KOPT-K1 (cell line): Measurements from ENCODE around the gene MRTFA.
"Not testable (repeated sequence)": the region's sequence is repeated elsewhere in the genome, so short reads cannot be mapped to it uniquely, and the experiment has no call there.

Source experiments
- H3K27ac ChIP-seq: fragments of 200-600 bp; sonication (generic); 2 replicates; pipeline ENCODE4 v1.5.1; 2016; ENCODE audit warnings: antibody characterized with exemption, mild to moderate bottlenecking, low read depth, low read length; ENCODE audit not compliant: poor library complexity, severe bottlenecking
- H3K36me3 ChIP-seq: fragments of 200-600 bp; sonication (generic); 2 replicates; pipeline ENCODE4 v1.5.1; 2017; ENCODE audit warnings: antibody characterized with exemption, mild to moderate bottlenecking, low read length, moderate library complexity; ENCODE audit not compliant: insufficient read depth
- H3K9me3 ChIP-seq: fragments of 200-600 bp; sonication (generic); 2 replicates; pipeline ENCODE4 v1.5.1; 2017; ENCODE audit warnings: antibody characterized with exemption, low read length, mild to moderate bottlenecking; ENCODE audit not compliant: insufficient read depth, poor library complexity, severe bottlenecking

Gene MRTFA

GRCh38 chr22:40602231-40602630 lies 34.3 kb downstream of the MRTFA start:
- H3K36me3 ChIP-seq, result no peaks in the 10 kb centered on the region
- H3K27ac ChIP-seq, result no peak overlapping the region
- H3K9me3 ChIP-seq, result no peaks in the 10 kb centered on the region

GRCh38 chr22:40599731-40600130 lies 36.8 kb downstream of the MRTFA start:
- Histone ChIP-seq H3K9me3 (no peaks in the 10 kb centered on the region), H3K27ac (no peak overlapping the region), H3K36me3 (no peaks in the 10 kb centered on the region)

- H3K36me3 ChIP-seq, H3K27ac ChIP-seq, H3K9me3 ChIP-seq: not testable (repeated sequence)
These were observed 37.8 kb downstream of the MRTFA start for GRCh38 chr22:40598712-40599111.

GRCh38 chr22:40597526-40598430 lies 38.7 kb downstream of the MRTFA start:
- H3K27ac ChIP-seq, result no peak overlapping the region
- H3K9me3 ChIP-seq, result no peaks in the 10 kb centered on the region
- H3K36me3 ChIP-seq, result no peaks in the 10 kb centered on the region

- Histone ChIP-seq H3K9me3 (no peaks in the 10 kb centered on the region), H3K27ac (no peak overlapping the region), H3K36me3 (no peaks in the 10 kb centered on the region)
These were observed 40.9 kb downstream of the MRTFA start for GRCh38 chr22:40595497-40596234.

GRCh38 chr22:40594924-40595323 lies 41.6 kb downstream of the MRTFA start:
- Histone ChIP-seq H3K36me3 (no peaks in the 10 kb centered on the region), H3K9me3 (no peaks in the 10 kb centered on the region), H3K27ac (no peak overlapping the region)

GRCh38 chr22:40594346-40594745 lies 42.2 kb downstream of the MRTFA start:
- H3K36me3 ChIP-seq, result no peaks in the 10 kb centered on the region; the same call in 1 of the 2 replicates
- H3K9me3 ChIP-seq, result no peaks in the 10 kb centered on the region
- no peak overlapping the region for H3K27ac ChIP-seq

- Histone ChIP-seq H3K9me3 (no peaks in the 10 kb centered on the region), H3K36me3 (no peaks in the 10 kb centered on the region; the same call in 1 of the 2 replicates), H3K27ac (no peak overlapping the region)
These were observed 42.9 kb downstream of the MRTFA start for GRCh38 chr22:40593460-40594273.

- H3K9me3 ChIP-seq, result no peaks in the 10 kb centered on the region
- H3K27ac ChIP-seq, result no peak overlapping the region
- no peaks in the 10 kb centered on the region; the same call in 1 of the 2 replicates for H3K36me3 ChIP-seq
These were observed 44.0 kb downstream of the MRTFA start for GRCh38 chr22:40592352-40593113.

GRCh38 chr22:40588726-40589125 lies 47.8 kb downstream of the MRTFA start:
- Histone ChIP-seq H3K9me3 (no peaks in the 10 kb centered on the region), H3K36me3 (peaks cover 6% of the 10 kb centered on the region), H3K27ac (no peak overlapping the region)

GRCh38 chr22:40586781-40587180 lies 49.7 kb downstream of the MRTFA start:
- peaks cover 11% of the 10 kb centered on the region for H3K36me3 ChIP-seq
- H3K27ac ChIP-seq, result no peak overlapping the region
- no peaks in the 10 kb centered on the region for H3K9me3 ChIP-seq

- Histone ChIP-seq H3K9me3 (no peaks in the 10 kb centered on the region), H3K27ac (no peak overlapping the region), H3K36me3 (peaks cover 11% of the 10 kb centered on the region)
These were observed 51.2 kb downstream of the MRTFA start for GRCh38 chr22:40585310-40585751.

GRCh38 chr22:40584766-40585165 lies 51.8 kb downstream of the MRTFA start:
- H3K36me3 ChIP-seq, result peaks cover 11% of the 10 kb centered on the region
- H3K9me3 ChIP-seq, H3K27ac ChIP-seq: not testable (repeated sequence)

- Histone ChIP-seq H3K36me3 (peaks cover 11% of the 10 kb centered on the region; the same call in 1 of the 2 replicates), H3K9me3 (no peaks in the 10 kb centered on the region), H3K27ac (no peak overlapping the region)
These were observed 53.3 kb downstream of the MRTFA start for GRCh38 chr22:40583053-40583741.
